ENCODE data around the gene ELOVL6. TPM values are rescaled to one million over a fixed set of nuclear protein-coding genes. Genes with fewer than 3 reads are reported as not detected.

ELOVL6 gene
- total RNA-seq, 2 experiments from 2014 or later, result 1.6 to 2.9 TPM

GRCh38 chr4:110164856-110165255 is 33.6 kb downstream of the ELOVL6 start:
- H3K36me3 ChIP-seq (ENCODE audit: insufficient read depth, low read length), result no peaks in the 10 kb centered on the region
- CTCF ChIA-PET, result interaction anchor here (1.3 kb wide), 1 partner anchor 32 kb away, joined by 4 read pairs; no protein-coding TSS in a partner anchor
- Mint-ChIP-seq H3K27me3 (no peaks in the 10 kb centered on the region), H3K27ac (peak overlapping the region; percentile 87), H3K9me3 (no peaks in the 10 kb centered on the region), H3K36me3 (ENCODE audit: low read depth) (no peaks in the 10 kb centered on the region), H3K4me3 (peak overlapping the region; percentile 46), H3K4me1 (ENCODE audit: low read depth) (peaks cover 37% of the 10 kb centered on the region)
- no peaks in the 10 kb centered on the region for H3K9me3 ChIP-seq (ENCODE audit: control insufficient read depth in 1 of 2, insufficient read depth in 1 of 2, low read length in 2 of 2)
- no peak for TF ChIP-seq CTCF (IDR thresholded peaks at IDR 0.05)
- H3K27me3 ChIP-seq (ENCODE audit: control insufficient read depth in 1 of 2, insufficient read depth in 2 of 2, low read length in 2 of 2), result no peaks in the 10 kb centered on the region
- peaks cover 25% of the 10 kb centered on the region for H3K4me1 ChIP-seq (ENCODE audit: insufficient read depth, low read length)
- DNase-seq (peak in 4 of 14 experiments; percentile 16 to 61 (median 36)), ATAC-seq (ENCODE audit: poor library complexity) (no peak)
- H3K4me3 ChIP-seq (ENCODE audit: low read length), result no peak overlapping the region
- intact Hi-C loops (cut with DNase I, micrococcal nuclease), result loop anchor here in 1 of 2 experiments (1.0 kb wide), 1 partner anchor 28 kb away; no protein-coding TSS in a partner anchor
- POLR2A ChIA-PET, result interaction anchor here (1.0 to 2.3 kb wide), 10 partner anchors 12 to 605 kb away, joined by 3 to 32 read pairs (median 4); partner anchors contain the start of genes ELOVL6 and MCUB
- peak overlapping the region; percentile 21 to 77 for H3K27ac ChIP-seq (ENCODE audit: low read depth in 1 of 2, low read length in 2 of 2)

- no peak for TF ChIP-seq CTCF (IDR thresholded peaks at IDR 0.05)
- Histone ChIP-seq H3K36me3 (ENCODE audit: insufficient read depth, low read length) (no peaks in the 10 kb centered on the region), H3K9me3 (ENCODE audit: control insufficient read depth in 1 of 2, insufficient read depth in 1 of 2, low read length in 2 of 2) (no peaks in the 10 kb centered on the region), H3K4me1 (ENCODE audit: insufficient read depth, low read length) (peaks cover 25% of the 10 kb centered on the region), H3K27ac (ENCODE audit: low read depth in 1 of 2, low read length in 2 of 2) (no peak overlapping the region), H3K4me3 (ENCODE audit: low read length) (no peak overlapping the region), H3K27me3 (ENCODE audit: control insufficient read depth in 1 of 2, insufficient read depth in 2 of 2, low read length in 2 of 2) (no peaks in the 10 kb centered on the region)
- Mint-ChIP-seq H3K27me3 (no peaks in the 10 kb centered on the region), H3K36me3 (ENCODE audit: low read depth) (no peaks in the 10 kb centered on the region), H3K9me3 (no peaks in the 10 kb centered on the region), H3K27ac (peak overlapping the region; percentile 87), H3K4me3 (no peak overlapping the region), H3K4me1 (ENCODE audit: low read depth) (peaks cover 37% of the 10 kb centered on the region)
- ChIA-PET CTCF (no interaction called here), POLR2A (interaction anchor here (1.3 to 2.3 kb wide), 6 partner anchors 30 to 115 kb away, joined by 3 to 32 read pairs (median 4); partner anchors contain the start of gene ELOVL6)
- DNase-seq, result no peak
- ATAC-seq (ENCODE audit: poor library complexity), result no peak
- intact Hi-C loops (cut with DNase I, micrococcal nuclease), result no loop called here
These were observed 34.2 kb downstream of the ELOVL6 start for GRCh38 chr4:110164251-110164650.

- Mint-ChIP-seq H3K4me3 (no peak overlapping the region), H3K9me3 (no peaks in the 10 kb centered on the region), H3K4me1 (ENCODE audit: low read depth) (peaks cover 37% of the 10 kb centered on the region), H3K36me3 (ENCODE audit: low read depth) (no peaks in the 10 kb centered on the region), H3K27ac (peak overlapping the region; percentile 87), H3K27me3 (no peaks in the 10 kb centered on the region)
- Histone ChIP-seq H3K27ac (ENCODE audit: low read depth in 1 of 2, low read length in 2 of 2) (no peak overlapping the region), H3K4me3 (ENCODE audit: low read length) (no peak overlapping the region), H3K36me3 (ENCODE audit: insufficient read depth, low read length) (no peaks in the 10 kb centered on the region), H3K27me3 (ENCODE audit: control insufficient read depth in 1 of 2, insufficient read depth in 2 of 2, low read length in 2 of 2) (no peaks in the 10 kb centered on the region), H3K9me3 (ENCODE audit: control insufficient read depth in 1 of 2, insufficient read depth in 1 of 2, low read length in 2 of 2) (no peaks in the 10 kb centered on the region), H3K4me1 (ENCODE audit: insufficient read depth, low read length) (peaks cover 25% of the 10 kb centered on the region)
- DNase-seq (no peak), ATAC-seq (ENCODE audit: poor library complexity) (no peak)
- POLR2A ChIA-PET, result interaction anchor here (2.3 kb wide), 1 partner anchor 33 kb away, joined by 32 read pairs; no protein-coding TSS in a partner anchor
- no peak for TF ChIP-seq CTCF (IDR thresholded peaks at IDR 0.05)
- CTCF ChIA-PET, result no interaction called here
- intact Hi-C loops (cut with DNase I, micrococcal nuclease), result no loop called here
These were observed 34.9 kb downstream of the ELOVL6 start for GRCh38 chr4:110163327-110164069.
